Psoas muscle (tissue), 8 donors: ENCODE data around the gene HIRA. TPM values are rescaled to one million over a fixed set of nuclear protein-coding genes. Genes with fewer than 3 reads are reported as not detected.

Experiments used
- ATAC-seq, 4 donors: fragments of 200-7000 bp; cut with Tn5 transposase; one replicate each; pipeline ENCODE4 v1.9.1; 2020; ENCODE audit warnings: moderate library complexity in 3 of 4, mild to moderate bottlenecking in 2 of 4
- DNase-seq, 2 donors: peaks; one replicate each; pipeline ENCODE4 v3.0.0-alpha.2; 2020
- H3K27ac ChIP-seq: fragments of 200-600 bp; one replicate; pipeline ENCODE4 v1.8.0; 2022
- H3K27me3 ChIP-seq, 3 donors: fragments of 200-600 bp in 1 of 3; one replicate each; pipeline versions ENCODE4 v1.6.1 to v1.8.0; 2013 to 2022; ENCODE audit warnings: low read length in 2 of 3, mild to moderate bottlenecking in 2 of 3, moderate library complexity in 1 of 3; ENCODE audit not compliant: insufficient read depth in 3 of 3
- H3K36me3 ChIP-seq, 2 donors: fragments of 200-600 bp in 1 of 2; one replicate each; pipeline versions ENCODE4 v1.6.1 to v1.8.0; 2013 to 2022; ENCODE audit warnings: low read depth in 1 of 2, mild to moderate bottlenecking in 1 of 2, moderate library complexity in 1 of 2; ENCODE audit not compliant: insufficient read depth in 1 of 2
- H3K4me1 ChIP-seq: fragments of 200-600 bp; one replicate; pipeline ENCODE4 v1.8.0; 2022
- H3K4me3 ChIP-seq: fragments of 200-600 bp; one replicate; pipeline ENCODE4 v1.8.0; 2022; ENCODE audit warnings: mild to moderate bottlenecking
- H3K9me3 ChIP-seq: fragments of 200-600 bp; one replicate; pipeline ENCODE4 v1.8.0; 2022
- WGBS, 3 donors: extraction: QIAGEN DNeasy Blood & Tissue Kit; methylation state at CpG; one replicate each; pipeline versions ENCODE4 v1.1.6 to v1.1.7; 2013; 5-methylcytosine and 5-hydroxymethylcytosine counted together
- intact Hi-C, 2 donors: fragments of 100-400 bp; cut with DNase I; formaldehyde crosslinking; loops; one replicate each; pipeline versions ENCODE4 v1.11.0 to v1.14.2; 2022
- polyA plus RNA-seq, 3 donors: library from polyadenylated mRNA; stranded (reverse); fragments of 200-250 nt; gene quantifications; one replicate each; pipeline ENCODE4 v1.2.3, GENCODE V29; 2013
- total RNA-seq, 4 donors: library from RNA; stranded (reverse); fragmentation: NEBNext Ultra II Directional in 2 of 4; extraction: Animal tissue kit (Norgen Biotek cat#: 25700) in 2 of 4; gene quantifications; one replicate each; pipeline versions ENCODE4 v1.2.1 to v1.2.4, GENCODE V29; 2021 to 2023
- TF ChIP-seq, protein P1 (sequence below): fragments of 200-600 bp; IDR thresholded peaks from one replicate; pipeline ENCODE4 v1.8.0; 2022; ENCODE audit warnings: antibody characterized with exemption
- donor health status: healthy with polysubstance abuse.
- donor health status: DM: no; HTN: no; CAD: no; lungs with moderate emphysema.
- donor health status: Bipolar disorder and iron deficiency.
- donor health status: healthy.
- donor health status: DM: yes; HTN: yes; CAD: no.
- donor health status: DM: no; HTN: no; CAD: no.
- donor health status: DM: no; HTN: no; CAD: no.
- donor health status: DM: yes; HTN: yes; CAD: no.

The HIRA gene
- total and polyA plus RNA-seq, 7 donors: 12.3 to 32.7 (median 17.2) TPM

DNA sequence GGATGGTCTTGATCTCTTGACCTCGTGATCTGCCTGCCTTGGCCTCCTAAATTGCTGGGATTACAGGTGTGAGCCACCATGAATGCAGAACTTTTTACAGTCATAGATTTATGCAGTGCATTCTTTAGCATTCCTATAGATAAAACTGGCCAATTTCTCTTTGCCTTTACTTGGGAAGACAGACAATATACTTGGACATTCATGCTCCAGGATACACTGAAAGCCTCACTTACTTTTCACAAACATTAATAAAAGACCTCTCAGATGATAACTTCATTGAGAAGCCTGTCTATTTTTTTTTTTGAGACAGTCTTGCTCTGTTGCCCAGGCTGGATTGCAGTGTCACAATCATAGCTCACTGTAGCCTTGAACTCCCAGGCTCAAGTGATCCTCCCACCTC is 127.7 kb downstream of the HIRA start:
- no peaks in the 10 kb centered on the region for H3K36me3 ChIP-seq
- no peaks in the 10 kb centered on the region for H3K27me3 ChIP-seq
- no peak overlapping the region for H3K4me3 ChIP-seq
- no peak overlapping the region for H3K27ac ChIP-seq
- no peaks in the 10 kb centered on the region for H3K4me1 ChIP-seq
- ATAC-seq: no peak
- TF ChIP-seq, protein P1, sequence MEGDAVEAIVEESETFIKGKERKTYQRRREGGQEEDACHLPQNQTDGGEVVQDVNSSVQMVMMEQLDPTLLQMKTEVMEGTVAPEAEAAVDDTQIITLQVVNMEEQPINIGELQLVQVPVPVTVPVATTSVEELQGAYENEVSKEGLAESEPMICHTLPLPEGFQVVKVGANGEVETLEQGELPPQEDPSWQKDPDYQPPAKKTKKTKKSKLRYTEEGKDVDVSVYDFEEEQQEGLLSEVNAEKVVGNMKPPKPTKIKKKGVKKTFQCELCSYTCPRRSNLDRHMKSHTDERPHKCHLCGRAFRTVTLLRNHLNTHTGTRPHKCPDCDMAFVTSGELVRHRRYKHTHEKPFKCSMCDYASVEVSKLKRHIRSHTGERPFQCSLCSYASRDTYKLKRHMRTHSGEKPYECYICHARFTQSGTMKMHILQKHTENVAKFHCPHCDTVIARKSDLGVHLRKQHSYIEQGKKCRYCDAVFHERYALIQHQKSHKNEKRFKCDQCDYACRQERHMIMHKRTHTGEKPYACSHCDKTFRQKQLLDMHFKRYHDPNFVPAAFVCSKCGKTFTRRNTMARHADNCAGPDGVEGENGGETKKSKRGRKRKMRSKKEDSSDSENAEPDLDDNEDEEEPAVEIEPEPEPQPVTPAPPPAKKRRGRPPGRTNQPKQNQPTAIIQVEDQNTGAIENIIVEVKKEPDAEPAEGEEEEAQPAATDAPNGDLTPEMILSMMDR: no peak
- WGBS, 3 donors: 67 to 71% (median 67%) methylated on average over 1 of the region's 1 CpG
- H3K9me3 ChIP-seq: no peaks in the 10 kb centered on the region
- intact Hi-C loops: loop anchor here (5.0 to 10.0 kb wide), 2 partner anchors 61 to 329 kb away; no protein-coding TSS in a partner anchor
- DNase-seq: no peak

DNA sequence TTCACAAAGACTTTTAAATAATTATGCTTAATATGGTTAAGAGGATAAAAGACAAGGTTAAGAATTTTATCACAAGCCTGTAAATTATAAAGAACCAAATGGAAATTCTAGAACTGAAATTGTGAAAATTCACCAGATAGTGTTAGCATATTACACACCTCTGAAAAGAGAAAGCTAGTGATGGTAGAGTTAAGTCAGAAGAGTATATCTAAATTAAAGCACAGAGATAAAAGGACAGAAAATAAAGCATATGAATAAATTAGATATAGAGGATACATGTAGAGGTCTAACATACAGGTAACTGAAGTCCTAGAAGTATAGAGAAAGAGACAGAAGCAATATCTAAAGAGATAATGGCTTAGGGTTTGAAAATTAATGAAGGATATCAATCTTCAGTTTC is 135.8 kb downstream of the HIRA start:
- ATAC-seq: no peak
- Histone ChIP-seq H3K27ac (no peak overlapping the region), H3K36me3 (no peaks in the 10 kb centered on the region), H3K27me3 (no peaks in the 10 kb centered on the region), H3K4me3 (no peak overlapping the region), H3K4me1 (peaks cover 3% of the 10 kb centered on the region), H3K9me3 (no peaks in the 10 kb centered on the region)
- intact Hi-C loops: loop anchor here (5.0 to 10.0 kb wide), 3 partner anchors 92 to 179 kb away; partner anchors contain the start of genes C22orf39 (in 1 of the 2), CDC45 (in 1 of the 2) and UFD1 (in 1 of the 2)
- TF ChIP-seq, protein P1: no peak
- DNase-seq: no peak

DNA sequence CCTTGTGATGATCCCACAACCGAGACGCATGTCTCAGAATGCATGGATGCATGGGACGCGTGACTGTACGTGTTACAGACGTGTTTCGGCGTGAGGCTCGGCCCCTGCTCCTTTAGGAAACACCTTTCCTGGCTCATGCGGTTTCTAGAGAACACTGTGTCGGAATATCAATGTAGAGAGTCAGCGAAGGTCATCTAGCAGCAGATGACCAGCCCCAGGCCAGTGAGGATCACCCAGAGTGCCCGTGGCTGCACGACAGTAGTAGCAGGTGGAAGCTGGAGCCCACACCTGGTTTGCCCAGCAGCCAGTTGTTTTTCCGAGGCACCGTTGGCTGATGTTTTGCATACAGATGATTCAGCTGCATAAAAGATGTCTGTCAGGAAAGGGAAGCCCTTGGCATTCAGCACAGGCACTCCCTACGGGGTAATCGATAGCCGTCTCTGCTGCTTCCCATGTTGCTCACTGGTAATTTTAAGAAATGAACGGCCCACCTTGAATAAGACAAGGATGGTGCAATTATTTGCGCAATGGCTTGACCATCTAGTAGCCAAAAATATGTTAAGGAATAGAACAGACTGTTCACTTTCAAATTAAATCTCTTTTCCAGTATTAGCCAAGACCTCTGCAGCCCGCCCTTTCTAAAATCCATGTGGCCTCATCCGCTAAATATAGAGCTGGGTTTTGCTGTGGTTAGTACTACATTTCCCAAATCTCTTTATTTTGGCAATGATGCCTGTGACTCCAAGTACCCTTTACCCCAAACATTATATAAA is 138.9 kb downstream of the HIRA start:
- intact Hi-C loops: loop anchor here (5.0 to 10.0 kb wide), 3 partner anchors 152 to 182 kb away; partner anchors contain the start of genes C22orf39 (in 2 of the 2), CDC45 (in 1 of the 2) and UFD1 (in 1 of the 2)
- 20 to 44% (median 25%) methylated on average over 23 of the region's 23 CpGs for WGBS, 3 donors
- Histone ChIP-seq H3K9me3 (no peaks in the 10 kb centered on the region), H3K4me3 (peak overlapping the region; percentile 92), H3K27ac (peak overlapping the region; percentile 97), H3K36me3 (no peaks in the 10 kb centered on the region), H3K27me3 (no peaks in the 10 kb centered on the region), H3K4me1 (peaks cover 31% of the 10 kb centered on the region)
- TF ChIP-seq, protein P1: no peak
- peak; percentile 74 to 93 for DNase-seq
- peak; percentile 64 to 79 (median 76) for ATAC-seq

DNA sequence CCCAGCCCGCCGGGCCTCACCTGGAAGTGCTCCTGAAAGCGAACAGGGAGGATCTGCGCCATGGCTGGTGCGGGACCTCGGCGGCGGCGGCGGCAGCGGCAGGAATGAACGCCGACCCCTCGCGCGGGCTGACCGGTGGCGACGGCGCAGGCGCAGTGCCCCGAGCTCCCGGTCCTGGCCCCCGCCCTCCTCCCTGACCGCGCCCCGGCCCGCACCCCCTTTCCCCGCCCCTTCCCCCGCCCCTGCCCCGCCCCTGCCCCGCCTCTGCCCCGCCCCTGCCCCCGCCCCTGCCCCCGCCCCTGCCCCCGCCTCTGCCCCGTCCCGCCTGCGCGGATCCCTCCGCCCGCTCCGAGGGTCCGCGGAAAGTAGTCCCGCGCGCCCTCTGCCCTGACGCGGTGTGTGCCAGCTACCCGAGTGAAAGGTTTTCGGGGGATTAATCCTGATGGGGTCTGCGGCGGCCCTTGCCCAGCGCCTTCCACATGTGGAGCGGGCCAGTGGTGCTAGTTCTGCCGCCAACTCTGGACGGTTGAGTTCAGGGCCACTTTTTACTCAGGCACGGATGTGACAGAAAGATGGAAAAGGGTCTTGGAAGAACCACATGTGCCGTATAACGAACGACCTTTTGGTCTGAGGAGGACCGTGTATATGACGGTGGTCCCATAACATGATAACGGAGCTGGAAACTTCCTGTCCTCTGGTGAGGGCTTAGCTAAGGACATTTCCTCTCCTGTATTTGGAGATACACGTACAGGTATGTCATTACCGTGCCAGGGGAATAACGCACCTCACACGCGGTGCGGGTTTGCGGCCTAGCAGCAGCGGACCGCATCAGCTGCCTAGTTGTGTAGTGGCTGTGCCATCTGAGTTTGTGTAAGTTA is 139.7 kb downstream of the HIRA start, which contains the start of gene CLTCL1:
CLTCL1 (minus strand) TSS at position 140 of the 878 bp plus-strand sequence; CDS start at position 62, 78 bp downstream.
- DNase-seq (peak; percentile 88 to 94), ATAC-seq (peak; percentile 31 to 44 (median 36))
- H3K4me1 ChIP-seq: peaks cover 37% of the 10 kb centered on the region
- peak within 1 kb of the TSS; percentile 97 for H3K27ac ChIP-seq
- H3K9me3 ChIP-seq: no peaks in the 10 kb centered on the region
- TF ChIP-seq, protein P1: no peak
- intact Hi-C loops: loop anchor here (5.0 to 10.0 kb wide), 3 partner anchors 153 to 183 kb away; partner anchors contain the start of genes C22orf39 (in 2 of the 2), CDC45 (in 1 of the 2) and UFD1 (in 1 of the 2)
- no peaks in the 10 kb centered on the region for H3K36me3 ChIP-seq
- 1 to 2% (median 2%) methylated on average over 43 to 73 of the region's 74 CpGs for WGBS, 3 donors
- no peaks in the 10 kb centered on the region for H3K27me3 ChIP-seq
- H3K4me3 ChIP-seq: peak within 1 kb of the TSS; percentile 92
